HUDEP-2 (cell line): ENCODE results near the gene SH3PXD2A.
A peak's percentile ranks its signal among the peaks of the same experiment; 100 is the strongest.
"Not testable (repeated sequence)": the region's sequence is repeated elsewhere in the genome, so short reads cannot be mapped to it uniquely, and the experiment has no call there.

Source experiments
- DNase-seq, 76 experiments: peaks; one replicate each; lab custom pipeline; 2025; ENCODE audit not compliant: unreplicated experiment in 76 of 76; lab: John Stamatoyannopoulos, UW

The SH3PXD2A gene

GRCh38 chr10:103814626-103815370 lies 40.6 kb downstream of the SH3PXD2A start:
- DNase-seq = no peak

GRCh38 chr10:103814105-103814504 lies 41.3 kb downstream of the SH3PXD2A start:
- DNase-seq = no peak

GRCh38 chr10:103813312-103813711 lies 42.1 kb downstream of the SH3PXD2A start:
- not testable (repeated sequence) for DNase-seq

- DNase-seq = no peak
These were observed 42.9 kb downstream of the SH3PXD2A start for GRCh38 chr10:103812432-103812831.

GRCh38 chr10:103812004-103812403 lies 43.4 kb downstream of the SH3PXD2A start:
- no peak for DNase-seq

- no peak for DNase-seq
These were observed 43.9 kb downstream of the SH3PXD2A start for GRCh38 chr10:103811463-103811862.

GRCh38 chr10:103808780-103809179 lies 46.6 kb downstream of the SH3PXD2A start:
- no peak for DNase-seq

GRCh38 chr10:103807996-103808395 lies 47.4 kb downstream of the SH3PXD2A start:
- no peak for DNase-seq

GRCh38 chr10:103806395-103807187 lies 48.8 kb downstream of the SH3PXD2A start:
- no peak for DNase-seq

- no peak for DNase-seq
These were observed 49.6 kb downstream of the SH3PXD2A start for GRCh38 chr10:103805781-103806180.

- DNase-seq = no peak
These were observed 50.5 kb downstream of the SH3PXD2A start for GRCh38 chr10:103804871-103805270.

GRCh38 chr10:103803941-103804340 lies 51.4 kb downstream of the SH3PXD2A start:
- DNase-seq = no peak

GRCh38 chr10:103802637-103803353 lies 52.6 kb downstream of the SH3PXD2A start:
- no peak for DNase-seq

- no peak for DNase-seq
These were observed 53.3 kb downstream of the SH3PXD2A start for GRCh38 chr10:103802081-103802480.

GRCh38 chr10:103800789-103801540 lies 54.4 kb downstream of the SH3PXD2A start:
- DNase-seq = peak in 1 of 76 experiments; percentile 2

- DNase-seq = no peak
These were observed 55.3 kb downstream of the SH3PXD2A start for GRCh38 chr10:103800089-103800488.

- DNase-seq = no peak
These were observed 56.0 kb downstream of the SH3PXD2A start for GRCh38 chr10:103799341-103799740.

GRCh38 chr10:103798511-103798910 lies 56.9 kb downstream of the SH3PXD2A start:
- DNase-seq = no peak

GRCh38 chr10:103797857-103798256 lies 57.5 kb downstream of the SH3PXD2A start:
- DNase-seq = no peak

- DNase-seq = no peak
These were observed 59.6 kb downstream of the SH3PXD2A start for GRCh38 chr10:103795634-103796270.
